ENCODE measurements around the gene ANKUB1.
"Not testable (repeated sequence)": the region's sequence is repeated elsewhere in the genome, so short reads cannot be mapped to it uniquely, and the experiment has no call there.

Gene ANKUB1, protein sequence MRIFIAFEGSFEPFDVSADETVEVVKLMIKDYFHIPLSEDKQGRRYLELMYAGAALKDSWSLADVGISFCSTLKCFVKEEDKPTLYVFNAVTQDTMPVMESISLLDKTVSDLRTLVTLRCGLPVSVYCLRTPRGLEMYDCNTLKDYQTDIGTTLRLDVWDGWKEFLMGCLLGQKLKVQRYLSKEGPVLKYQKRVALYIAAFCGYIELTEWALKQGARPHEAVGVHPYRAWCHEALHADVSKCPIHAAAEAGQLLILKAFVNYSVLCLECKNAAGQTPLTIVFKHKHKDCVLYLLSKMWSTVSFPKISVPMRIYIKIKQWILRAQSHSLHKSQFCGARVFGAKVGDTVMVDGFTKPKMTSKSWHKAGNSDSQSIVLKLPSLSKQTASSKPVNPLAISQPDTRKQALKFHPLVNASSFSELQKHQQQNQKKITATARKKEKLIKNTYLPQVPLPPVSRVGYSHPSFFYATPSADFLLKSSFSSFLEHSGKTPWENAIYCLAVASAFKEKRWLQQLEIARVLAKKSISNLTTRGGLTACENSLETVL

DNA sequence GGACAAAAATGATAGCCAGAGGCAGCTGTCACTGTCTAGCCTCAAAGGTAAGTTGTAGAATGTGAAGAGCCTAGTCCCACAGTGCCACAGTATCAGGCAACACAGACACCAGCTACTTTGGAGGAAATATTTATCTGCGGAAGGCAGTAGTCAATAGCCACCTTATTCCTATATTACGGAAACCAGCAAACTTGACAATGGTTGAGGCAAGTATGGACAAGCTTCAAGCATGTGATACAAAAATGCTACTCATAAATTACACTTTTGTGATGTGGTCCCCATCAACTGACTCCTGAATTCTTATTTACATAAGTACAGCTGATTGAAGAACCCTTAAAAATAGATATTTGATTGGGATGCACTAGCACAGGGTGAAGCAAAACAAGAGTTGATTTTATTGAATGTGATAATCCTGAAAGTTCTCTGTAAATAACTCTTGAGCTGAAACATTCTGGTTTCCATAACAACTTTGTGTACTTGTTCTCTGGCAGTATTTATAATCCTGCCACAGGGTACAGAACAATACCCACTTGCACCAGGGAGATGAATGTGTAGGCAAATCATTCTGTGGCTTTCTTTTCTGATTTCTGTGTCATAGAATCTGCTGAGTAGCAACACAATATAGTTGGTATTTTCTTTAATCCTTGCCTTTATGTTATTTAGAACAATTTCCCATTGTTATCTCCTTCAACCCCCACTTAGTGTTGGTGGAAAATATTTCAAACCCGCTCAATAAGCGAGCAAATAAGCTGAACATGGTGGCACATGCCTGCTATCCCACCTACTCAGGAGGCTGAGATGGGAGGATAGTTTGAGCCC lies at the start of gene ANKUB1:
Gene ANKUB1, minus strand, starts transcription at position 103 of the 819 bp plus-strand sequence. CDS start 188 bp downstream, outside the sequence.
- no peak for DNase-seq (ENCODE audit: low read depth)

DNA sequence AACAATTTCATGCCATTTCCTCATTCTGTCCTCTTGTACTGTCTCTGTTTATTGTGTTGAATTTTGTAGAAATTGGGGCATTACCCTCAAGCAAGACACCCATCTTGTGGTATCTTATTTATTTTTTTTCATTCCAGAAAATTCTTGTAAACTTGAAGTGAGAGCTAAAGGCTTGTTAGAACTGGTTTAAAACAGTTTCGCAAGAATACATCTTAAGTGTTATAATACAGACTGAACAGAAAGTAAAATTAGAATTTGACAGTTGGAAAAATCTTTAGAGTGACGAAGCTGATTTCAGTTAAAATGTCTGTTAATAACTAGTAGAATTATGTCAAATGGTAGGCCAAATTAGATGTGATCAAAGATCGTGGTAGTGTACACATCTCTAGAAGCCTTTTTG lies 47.5 kb upstream of the ANKUB1 start:
- no peak for DNase-seq (ENCODE audit: low read depth)

DNA sequence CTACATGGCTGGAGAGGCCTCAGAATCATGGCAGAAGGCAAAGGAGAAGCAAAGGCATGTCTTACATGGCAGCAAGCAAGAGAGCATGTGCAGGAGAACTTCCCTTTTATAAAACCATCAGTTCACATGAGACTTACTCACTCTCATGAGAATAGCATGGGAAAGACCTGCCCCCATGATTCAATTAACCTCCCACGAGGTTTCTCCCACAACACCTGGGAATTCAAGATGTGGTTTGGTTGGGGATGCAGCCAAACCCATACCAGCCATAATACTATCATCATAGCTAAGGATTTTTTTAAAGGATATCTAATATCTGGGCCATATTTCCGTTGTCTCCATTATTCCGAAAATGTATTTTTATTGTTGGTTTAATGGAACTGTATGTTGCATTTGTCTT lies 47.1 kb upstream of the ANKUB1 start:
- not testable (repeated sequence) for DNase-seq (ENCODE audit: low read depth)

DNA sequence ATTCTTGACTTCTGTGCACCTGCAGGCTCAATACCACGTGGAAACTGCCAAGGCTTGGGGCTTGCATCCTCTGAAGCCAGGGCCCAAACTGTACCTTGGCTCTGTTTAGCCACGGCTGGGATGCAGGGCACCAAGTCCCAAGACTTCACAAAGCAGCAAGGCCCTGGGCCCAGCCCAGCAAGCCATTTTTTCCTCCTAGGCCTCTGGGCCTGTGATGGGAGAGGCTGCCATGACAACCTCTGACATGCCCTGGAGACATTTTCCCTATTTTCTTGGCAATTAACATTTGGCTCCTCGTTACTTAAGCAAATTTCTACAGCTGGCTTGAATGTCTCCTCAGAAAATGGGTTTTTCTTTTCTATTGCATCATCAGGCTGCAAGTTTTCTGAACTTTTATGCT lies 46.1 kb upstream of the ANKUB1 start:
- not testable (repeated sequence) for DNase-seq (ENCODE audit: low read depth)

DNA sequence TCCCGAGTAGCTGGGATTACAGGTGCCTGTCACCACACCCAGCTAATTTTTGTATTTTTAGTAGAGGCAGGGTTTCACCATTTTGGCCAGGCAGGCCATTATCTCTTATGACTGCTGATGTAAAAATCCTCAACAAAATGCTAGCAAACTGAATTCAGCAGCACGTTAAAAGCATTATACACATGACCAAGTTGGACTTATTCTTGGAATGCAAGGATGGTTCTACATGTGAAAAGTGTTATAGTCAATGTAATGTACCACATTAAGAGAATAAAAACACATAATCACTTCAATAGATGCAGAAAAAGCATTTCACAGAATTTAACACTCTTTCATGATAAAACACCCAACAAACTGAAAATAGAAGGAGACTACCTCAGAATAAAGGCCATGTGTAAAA lies 40.9 kb upstream of the ANKUB1 start:
- no peak for DNase-seq (ENCODE audit: low read depth)

DNA sequence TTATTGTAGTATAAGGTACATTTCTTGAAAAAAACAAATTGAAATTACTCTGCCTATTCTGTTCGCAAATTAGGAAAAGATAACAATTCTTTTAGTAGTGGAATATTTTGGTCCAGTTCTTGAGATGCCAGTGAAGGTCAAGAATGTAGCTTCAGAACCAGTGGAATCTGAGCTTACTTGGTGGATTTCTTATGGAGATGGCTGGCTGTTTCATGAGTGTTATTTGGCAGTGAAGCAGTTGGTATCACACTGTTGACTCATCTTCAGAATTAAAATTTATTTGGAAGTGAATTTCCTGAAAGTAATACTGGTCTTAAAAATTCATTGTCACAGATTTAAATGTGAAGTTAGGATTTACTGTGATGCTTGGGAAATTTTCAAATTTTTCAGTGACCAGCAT lies 39.7 kb upstream of the ANKUB1 start:
- DNase-seq (ENCODE audit: low read depth): no peak

DNA sequence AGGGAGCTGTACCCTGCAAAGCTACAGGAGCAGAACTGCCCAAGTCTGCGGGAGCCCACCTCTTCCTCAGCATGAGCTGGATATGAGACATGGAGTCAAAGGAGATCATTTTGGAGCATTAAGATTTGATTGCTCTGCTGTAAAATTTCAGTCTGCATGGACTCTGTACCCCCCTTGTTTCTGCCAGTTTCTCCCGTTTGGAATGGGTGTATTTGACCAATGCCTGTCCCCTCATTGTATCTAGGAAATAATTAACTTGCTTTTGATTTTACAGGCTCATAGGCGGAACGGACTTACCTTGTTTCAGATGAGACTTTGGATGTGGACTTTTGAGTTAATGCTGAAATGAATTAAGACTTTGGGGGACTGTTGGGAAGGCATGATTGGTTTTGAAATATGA lies 39.0 kb upstream of the ANKUB1 start:
- no peak for DNase-seq (ENCODE audit: low read depth)

DNA sequence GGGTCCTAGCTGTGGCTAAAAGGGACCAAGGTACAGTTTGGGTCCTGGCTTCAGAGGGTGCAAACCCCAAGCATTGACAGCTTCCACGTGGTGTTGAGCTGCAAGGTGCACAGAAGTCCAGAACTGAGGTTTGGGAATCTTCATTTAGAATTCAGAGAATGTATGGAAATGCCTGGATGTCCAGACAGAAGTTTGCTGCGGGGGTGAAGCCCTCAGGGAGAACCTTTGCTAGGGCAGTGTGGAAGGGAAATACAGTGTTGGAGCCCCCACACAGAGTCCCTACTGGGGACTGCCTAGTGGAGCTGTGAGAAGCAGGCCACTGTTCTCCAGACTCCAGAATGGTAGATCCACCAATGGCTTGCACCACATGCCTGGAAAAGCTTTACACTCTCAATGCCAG lies 38.5 kb upstream of the ANKUB1 start:
- no peak for DNase-seq (ENCODE audit: low read depth)

DNA sequence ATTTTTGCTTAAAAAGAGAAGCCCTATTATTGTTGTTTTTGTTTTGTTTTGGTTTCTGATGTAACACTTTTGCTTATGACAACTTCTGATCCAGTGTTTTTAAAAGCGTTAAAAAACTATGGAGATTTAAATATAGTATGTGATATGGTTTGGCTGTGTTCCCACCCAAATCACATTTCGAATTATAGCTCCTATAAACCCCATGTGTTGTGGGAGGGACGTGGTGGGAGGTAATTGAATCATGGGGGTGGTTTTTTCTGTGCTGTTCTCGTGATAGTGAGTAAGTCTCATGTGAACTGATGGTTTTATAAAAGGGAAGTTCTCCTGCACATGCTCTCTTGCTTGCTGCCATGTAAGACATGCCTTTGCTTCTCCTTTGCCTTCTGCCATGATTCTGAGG lies 37.3 kb upstream of the ANKUB1 start:
- DNase-seq (ENCODE audit: low read depth): not testable (repeated sequence)

DNA sequence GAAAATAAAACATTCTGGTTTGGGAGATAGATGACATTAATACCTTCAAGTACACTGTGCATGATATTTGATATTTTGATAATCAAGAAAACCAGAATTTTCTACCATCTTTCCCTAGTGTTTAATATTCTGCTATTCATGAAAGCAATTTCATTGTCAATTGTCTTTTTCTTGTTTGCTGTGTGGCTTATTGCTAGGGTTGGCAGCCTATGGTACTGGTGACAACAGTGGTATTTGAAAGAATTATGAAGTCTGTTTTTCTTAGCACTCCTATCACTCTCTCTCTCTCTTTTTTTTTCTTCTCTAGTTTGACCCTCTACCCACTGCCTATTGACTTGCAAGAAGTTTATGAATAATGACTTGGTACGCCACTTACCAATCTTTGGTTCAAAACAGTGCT lies 36.0 kb upstream of the ANKUB1 start:
- no peak for DNase-seq (ENCODE audit: low read depth)

DNA sequence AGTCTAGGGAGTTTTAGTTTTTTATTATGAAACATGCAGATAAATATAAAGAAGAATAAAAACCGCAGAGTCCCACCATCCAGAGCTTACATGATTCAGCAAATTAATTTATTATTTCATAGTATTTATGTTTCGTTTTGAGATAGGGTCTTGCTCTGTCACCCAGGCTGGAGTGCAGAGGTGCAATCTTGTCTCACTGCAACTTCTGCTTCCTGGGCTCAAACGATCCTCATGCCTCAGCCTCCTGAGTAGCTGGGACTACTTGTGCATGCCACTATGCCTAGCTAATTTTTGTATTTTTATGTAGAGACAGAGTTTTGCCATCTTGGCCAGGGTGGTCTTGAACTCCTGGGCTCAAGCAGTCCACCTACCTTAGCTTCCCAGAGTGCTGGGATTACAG lies 34.3 kb upstream of the ANKUB1 start:
- no peak for DNase-seq (ENCODE audit: low read depth)

DNA sequence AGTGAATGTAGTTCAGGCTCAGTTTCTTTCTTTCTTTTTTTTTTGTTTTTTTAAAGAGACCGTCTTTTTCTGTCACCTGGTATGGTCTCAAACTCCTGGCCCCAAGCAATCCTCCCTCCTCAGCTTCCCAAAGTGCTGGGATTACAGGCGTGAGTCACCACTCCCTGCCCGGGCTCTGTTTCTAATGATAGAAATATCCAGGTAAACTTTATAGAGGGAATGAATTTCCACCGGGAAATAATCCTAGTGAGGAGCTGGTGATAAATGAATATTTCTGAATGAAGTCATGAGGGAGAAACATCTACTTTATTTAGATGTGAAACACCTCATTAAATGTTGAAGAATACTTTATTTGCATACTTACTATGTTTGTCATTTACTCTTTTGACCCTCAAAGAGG lies 27.8 kb upstream of the ANKUB1 start:
- DNase-seq (ENCODE audit: low read depth): no peak

DNA sequence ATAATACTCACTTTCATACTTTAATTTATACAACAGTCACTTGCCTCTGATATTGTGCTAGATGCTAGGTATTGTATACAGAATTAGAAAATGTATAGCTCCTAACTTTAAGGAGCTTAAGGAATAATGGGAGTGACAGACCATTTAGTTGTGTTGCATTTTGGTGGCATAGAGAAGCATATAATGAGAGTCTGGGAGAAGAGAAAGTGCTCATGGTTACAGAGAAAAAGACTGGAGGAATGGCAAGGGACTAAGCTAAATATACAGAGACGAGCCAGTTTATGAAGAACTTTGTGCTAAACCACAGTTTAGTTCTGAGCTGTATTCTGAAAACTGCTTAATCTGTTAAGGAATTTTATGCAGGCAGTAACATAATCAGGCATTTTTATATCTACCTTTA lies 27.1 kb upstream of the ANKUB1 start:
- DNase-seq (ENCODE audit: low read depth): no peak

DNA sequence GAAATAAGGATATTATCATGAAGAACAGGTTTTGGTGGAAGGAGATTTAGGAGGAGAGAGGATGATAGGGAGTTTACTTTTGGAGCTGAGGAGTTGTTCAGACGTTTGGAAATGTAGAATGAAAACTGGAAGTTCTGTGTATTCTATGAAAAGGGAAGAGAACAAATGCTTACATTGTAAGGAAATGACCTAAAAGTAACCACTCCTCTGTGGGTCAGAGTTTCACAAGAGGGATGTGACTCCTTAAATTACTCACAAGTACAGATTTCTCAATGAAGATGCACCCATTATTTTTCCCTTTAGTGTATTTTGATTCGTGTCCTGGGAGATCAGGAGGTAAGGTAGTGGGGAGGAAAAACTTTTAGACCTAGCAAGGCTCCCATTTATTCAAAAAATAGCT lies 24.6 kb upstream of the ANKUB1 start:
- DNase-seq (ENCODE audit: low read depth): no peak

DNA sequence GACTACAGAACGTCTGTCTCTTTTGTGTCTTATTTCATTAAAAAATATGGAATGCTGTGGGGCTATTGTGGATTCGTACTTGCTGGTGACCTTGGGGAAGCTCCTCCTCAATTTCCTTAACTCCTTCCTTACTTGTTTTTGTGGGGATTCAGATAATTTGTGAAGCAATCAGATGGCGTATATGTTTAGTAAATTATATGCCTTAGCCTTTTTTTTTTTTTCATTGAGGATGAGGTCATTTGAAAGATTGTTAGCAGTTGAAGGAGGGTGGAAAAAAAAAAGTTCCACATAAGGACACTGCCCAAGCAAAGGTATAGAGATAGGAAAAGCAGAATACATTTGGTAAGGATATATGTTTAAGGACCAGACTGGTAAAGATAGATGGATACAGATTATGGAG lies 24.0 kb upstream of the ANKUB1 start:
- DNase-seq (ENCODE audit: low read depth): no peak

DNA sequence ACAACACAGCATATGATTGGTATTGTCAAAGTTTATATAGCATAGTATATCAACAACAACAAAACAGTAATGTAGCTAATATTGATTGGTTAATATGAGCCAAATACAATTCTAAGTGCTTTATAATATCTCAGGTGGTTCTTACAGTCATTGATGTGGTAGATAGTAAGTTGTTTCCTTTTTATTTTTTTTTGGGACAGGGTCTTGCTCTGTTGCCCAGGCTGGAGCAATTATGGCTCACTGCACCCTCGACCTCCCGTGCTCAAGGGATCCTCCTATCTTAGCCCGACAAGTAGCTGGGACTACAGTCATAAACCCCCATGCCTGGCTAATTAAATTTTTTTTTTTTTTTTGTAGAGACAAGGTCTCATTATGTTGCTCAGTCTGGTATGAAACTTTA lies 23.4 kb upstream of the ANKUB1 start:
- no peak for DNase-seq (ENCODE audit: low read depth)

DNA sequence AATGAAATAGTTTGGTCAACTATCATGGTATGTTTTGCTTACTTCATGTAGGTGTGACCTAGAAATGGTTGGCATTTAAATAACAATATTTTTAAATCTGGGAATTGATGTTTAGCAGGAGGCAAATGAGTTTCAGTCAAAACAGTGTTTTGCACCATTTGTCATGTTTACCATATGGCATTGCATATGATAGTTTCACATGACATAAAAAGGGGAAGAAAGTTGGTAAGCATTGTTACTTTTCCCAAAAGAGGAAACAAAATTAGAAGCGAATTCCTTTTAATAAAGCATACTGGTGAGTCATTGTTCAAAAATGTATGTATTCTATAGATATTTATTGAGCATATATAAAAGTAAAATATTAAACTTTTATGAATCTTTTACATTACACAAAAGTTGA lies 23.0 kb upstream of the ANKUB1 start:
- no peak for DNase-seq (ENCODE audit: low read depth)

DNA sequence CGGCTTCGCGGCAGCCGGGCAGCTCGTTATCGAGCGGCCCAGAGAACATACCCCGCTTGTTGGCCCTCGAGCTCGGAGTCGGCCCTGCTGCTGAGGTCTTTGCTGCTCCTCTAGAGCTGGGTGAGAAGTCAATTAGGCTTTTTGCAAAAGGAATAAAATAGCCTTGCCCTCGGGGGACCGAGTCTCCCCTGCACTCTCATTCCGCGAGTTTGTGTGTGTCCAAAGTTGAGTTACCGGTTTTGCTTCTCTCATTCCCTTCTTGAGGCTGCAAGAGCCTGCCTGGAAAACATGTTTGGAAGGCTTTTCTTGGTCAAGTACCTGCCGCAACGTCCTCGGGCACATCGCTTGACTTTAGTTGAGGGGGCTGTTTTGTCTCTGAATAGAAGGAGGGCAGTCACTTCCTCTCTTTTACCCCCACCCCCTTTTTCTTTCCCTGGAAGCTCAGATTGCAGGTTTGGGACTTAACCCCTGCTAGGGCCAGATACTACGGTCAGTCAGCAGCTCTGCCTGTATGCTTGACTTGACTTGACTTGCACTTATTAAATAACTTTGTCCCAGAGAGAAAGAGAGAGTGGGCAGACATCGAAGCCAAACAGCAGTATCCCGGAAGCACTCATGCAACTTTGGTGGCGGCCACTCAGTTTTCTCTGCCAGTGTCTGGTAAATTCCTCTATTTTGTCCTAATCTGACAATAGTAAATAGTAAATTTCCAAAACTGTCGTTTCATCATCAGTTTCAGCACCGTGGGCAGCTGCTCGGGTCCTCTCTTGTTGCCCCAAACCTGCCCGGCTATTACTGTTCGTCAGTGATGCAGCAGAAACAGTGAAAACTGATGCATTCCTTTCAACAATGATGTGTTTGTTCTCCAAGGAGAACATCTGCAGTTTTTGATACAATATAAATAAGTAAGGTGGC lies 21.3 kb upstream of the ANKUB1 start:
- no peak for DNase-seq (ENCODE audit: low read depth)

DNA sequence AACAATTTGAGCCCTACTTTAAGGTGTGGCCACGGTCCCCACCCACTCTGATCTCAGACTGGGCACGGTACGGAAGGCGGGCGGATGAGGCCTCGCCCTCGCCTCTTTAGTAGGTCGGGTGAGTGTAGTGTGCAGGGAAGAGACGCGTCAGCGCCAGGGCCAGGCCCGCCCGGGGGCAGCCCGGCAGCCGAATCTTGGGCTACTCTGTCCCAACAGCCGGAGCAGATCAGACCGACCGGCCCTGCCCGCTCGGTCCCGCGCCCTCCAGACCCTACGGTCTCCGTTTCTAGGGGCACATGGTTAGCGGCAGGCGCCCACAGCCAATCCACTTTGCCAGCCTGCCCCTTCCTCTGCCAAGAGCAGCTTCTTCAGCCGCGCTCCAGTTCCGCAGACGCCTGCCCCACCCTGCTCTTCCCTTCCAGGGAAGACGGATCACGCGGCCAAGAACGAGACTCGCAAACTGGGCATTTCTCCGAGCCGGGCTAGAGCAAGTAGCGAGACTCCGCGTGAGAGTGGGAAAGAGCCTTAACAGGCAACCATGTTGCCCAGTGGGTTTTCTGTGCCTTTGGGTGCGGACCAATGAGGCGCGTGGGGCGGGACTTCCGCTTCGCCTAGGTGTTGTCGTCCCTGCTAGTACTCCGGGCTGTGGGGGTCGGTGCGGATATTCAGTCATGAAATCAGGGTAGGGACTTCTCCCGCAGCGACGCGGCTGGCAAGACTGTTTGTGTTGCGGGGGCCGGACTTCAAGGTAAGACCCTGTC lies 20.4 kb upstream of the ANKUB1 start, which contains the start of gene RNF13:
Gene RNF13, plus strand, starts transcription at position 610 of the 761 bp plus-strand sequence. CDS start 32,812 bp downstream, outside the sequence.
- DNase-seq (ENCODE audit: low read depth): peak; percentile 87

DNA sequence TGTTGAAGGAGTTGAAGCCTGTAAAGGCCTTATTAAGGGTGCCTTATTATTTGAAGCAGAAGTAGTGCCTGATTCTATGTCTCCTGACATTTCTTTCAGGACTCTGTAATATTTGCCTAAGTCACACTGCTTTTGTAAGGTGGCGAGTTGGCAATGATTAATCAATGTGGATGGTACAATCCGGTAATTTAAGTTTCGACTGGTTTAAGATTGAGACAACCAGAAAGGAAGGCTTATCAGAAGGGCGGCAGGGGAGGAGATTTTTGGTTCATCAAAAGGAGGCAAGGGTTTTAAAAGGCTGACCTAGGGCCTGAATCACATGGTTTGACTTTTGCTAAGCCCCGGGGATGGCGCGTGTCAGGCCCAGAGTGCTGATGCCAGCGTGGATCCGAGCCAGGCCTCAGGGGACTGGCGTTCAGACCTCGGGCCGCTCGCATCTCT lies 19.8 kb upstream of the ANKUB1 start:
- DNase-seq (ENCODE audit: low read depth): no peak

DNA sequence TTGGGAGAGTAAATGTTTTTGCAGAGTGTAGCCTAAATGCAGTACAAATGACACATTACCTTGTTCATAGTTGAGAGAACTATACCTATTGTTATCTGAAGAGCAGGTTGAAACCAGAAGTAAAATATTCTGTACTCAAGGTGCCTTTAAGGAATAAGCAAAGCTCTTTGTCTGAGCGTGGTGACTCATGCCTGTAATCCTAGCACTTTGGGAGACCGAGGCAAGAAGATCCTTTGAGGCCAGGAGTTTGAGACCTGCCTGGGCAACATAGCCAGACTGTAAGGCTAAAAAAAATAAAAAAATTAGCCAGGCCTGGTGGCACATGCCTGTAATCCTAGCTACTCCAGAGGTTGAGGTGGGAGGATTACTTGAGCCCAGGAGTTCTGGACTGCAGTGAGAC lies 18.5 kb upstream of the ANKUB1 start:
- no peak for DNase-seq (ENCODE audit: low read depth)

Data from activated T-cell treated with anti-CD3 and anti-CD28 coated beads for 24 hours (primary cell).